GM12878 (cell line): ENCODE data around the gene RTF1. TPM values are rescaled to one million over a fixed set of nuclear protein-coding genes. Genes with fewer than 3 reads are reported as not detected.

Source experiments
- ATAC-seq: fragments of 200-7000 bp; cut with Tn5 transposase; 3 replicates; pipeline ENCODE4 v1.9.1; 2020; ENCODE audit warnings: mild to moderate bottlenecking, moderate library complexity
- BruUV-seq: library from RNA; stranded (reverse); fragments of 400-500 nt; replicated peaks from 2 replicates; lab custom pipeline; 2021; lab: Mats Ljungman, UMichigan
- CTCF ChIA-PET: fragments of 300-600 bp; sonication (Branson Sonifier 250); formaldehyde crosslinking; extraction: SDS; loops from one replicate; lab custom pipeline; 2021; ENCODE audit warnings: inconsistent platforms; lab: Yijun Ruan, JAX
- POLR2A ChIA-PET: fragments of 350-600 bp; formaldehyde crosslinking; extraction: SDS; loops from one replicate; lab custom pipeline; 2021; ENCODE audit warnings: inconsistent platforms; lab: Charles Lee
- RAD21 ChIA-PET: fragments of 300-600 bp; sonication (Branson Sonifier 250); formaldehyde crosslinking; loops from one replicate; lab custom pipeline; 2023; ENCODE audit warnings: antibody characterized with exemption; ENCODE audit not compliant: unreplicated experiment; lab: Charles Lee
- SMC1A ChIA-PET: fragments of 300-600 bp; sonication (Branson Sonifier 250); formaldehyde crosslinking; loops from one replicate; lab custom pipeline; 2023; ENCODE audit not compliant: unreplicated experiment, uncharacterized antibody; lab: Charles Lee
- DNase-seq: peaks from one replicate; pipeline ENCODE4 v3.0.0-alpha.2; 2011; ENCODE audit warnings: low read depth, low spot score
- FAIRE-seq: peaks from 3 replicates; lab custom pipeline; 2011; peaks lifted over from hg19 to GRCh38; lab: Jason Lieb, UNC
- H2AFZ ChIP-seq: 2 replicates; pipeline ENCODE4 v1.6.0; 2011; ENCODE audit warnings: low read depth, low read length, control low read depth; ENCODE audit not compliant: control insufficient read depth
- H3K27ac ChIP-seq: 2 replicates; pipeline ENCODE4 v1.5.1; 2011; ENCODE audit warnings: control low read depth; ENCODE audit not compliant: control insufficient read depth, insufficient read depth
- H3K27me3 ChIP-seq, 2 experiments: replicated peaks in 1 of 2; 2 replicates each; pipeline versions ENCODE4 v1.6.0 to v1.6.1; 2011; ENCODE audit warnings: low read length in 1 of 2; ENCODE audit not compliant: control insufficient read depth in 2 of 2, insufficient read depth in 2 of 2
- H3K36me3 ChIP-seq, 2 experiments: 2 replicates each; pipeline ENCODE4 v1.5.1; 2011; ENCODE audit warnings: low read length in 1 of 2; ENCODE audit not compliant: control insufficient read depth in 2 of 2, insufficient read depth in 2 of 2
- H3K4me1 ChIP-seq: 2 replicates; pipeline ENCODE4 v1.6.1; 2011; ENCODE audit warnings: mild to moderate bottlenecking, low read length, moderate library complexity, mixed read lengths; ENCODE audit not compliant: control insufficient read depth, insufficient read depth
- H3K4me2 ChIP-seq: 2 replicates; pipeline ENCODE4 v1.6.0; 2011; ENCODE audit warnings: control low read depth; ENCODE audit not compliant: control insufficient read depth, insufficient read depth
- H3K4me3 ChIP-seq: fragments of 200-600 bp; sonication (generic); 2 replicates; pipeline ENCODE4 v1.5.1; 2016
- H3K79me2 ChIP-seq: 2 replicates; pipeline ENCODE4 v1.6.0; 2011; ENCODE audit warnings: low read length; ENCODE audit not compliant: control insufficient read depth, insufficient read depth
- H3K9ac ChIP-seq: 2 replicates; pipeline ENCODE4 v1.8.0; 2011; ENCODE audit warnings: low read length, control low read depth, mixed read lengths; ENCODE audit not compliant: control insufficient read depth, insufficient read depth
- H3K9me3 ChIP-seq: replicated peaks from 3 replicates; pipeline ENCODE4 v1.5.1; 2011; ENCODE audit warnings: mild to moderate bottlenecking, low read length; ENCODE audit not compliant: control insufficient read depth, insufficient read depth
- H4K20me1 ChIP-seq: 2 replicates; pipeline ENCODE4 v1.6.0; 2011; ENCODE audit not compliant: control insufficient read depth, insufficient read depth
- ATF7 ChIP-seq: fragments of 450-650 bp; IDR thresholded peaks from 2 replicates; pipeline ENCODE4 v1.6.1; 2016; ENCODE audit warnings: low read depth, mild to moderate bottlenecking
- CREB1 ChIP-seq: IDR thresholded peaks from 2 replicates; pipeline ENCODE4 v1.6.1; 2012; ENCODE audit warnings: low read depth, mild to moderate bottlenecking, inconsistent platforms
- CREM ChIP-seq: IDR thresholded peaks from 2 replicates; pipeline ENCODE4 v1.6.1; 2014; ENCODE audit warnings: antibody characterized with exemption, low read depth
- EED ChIP-seq: sonication (generic); IDR thresholded peaks from 2 replicates; pipeline ENCODE4 v1.6.1; 2016; ENCODE audit warnings: antibody characterized with exemption, low read depth
- ETV6 ChIP-seq, 2 experiments: fragments of 450-650 bp in 1 of 2; IDR thresholded peaks in 1 of 2; conservative IDR thresholded peaks in 1 of 2; 2 replicates each; pipeline ENCODE4 v1.6.1; 2014; ENCODE audit warnings: antibody characterized with exemption in 1 of 2, borderline replicate concordance in 1 of 2, low read depth in 1 of 2, mild to moderate bottlenecking in 1 of 2, moderate library complexity in 1 of 2
- FOXM1 ChIP-seq: IDR thresholded peaks from 2 replicates; pipeline ENCODE4 v1.6.1; 2012; ENCODE audit warnings: low read depth, mild to moderate bottlenecking, inconsistent platforms, low read length, moderate library complexity
- GABPA ChIP-seq: IDR thresholded peaks from 2 replicates; pipeline ENCODE4 v1.6.1; 2014; ENCODE audit warnings: antibody characterized with exemption, low read depth, mild to moderate bottlenecking, inconsistent platforms
- IKZF1 ChIP-seq: fragments of 450-650 bp; conservative IDR thresholded peaks from 2 replicates; pipeline ENCODE4 v1.6.1; 2017; ENCODE audit warnings: antibody characterized with exemption, mild to moderate bottlenecking
- IKZF2 ChIP-seq, 2 experiments: fragments of 450-650 bp; IDR thresholded peaks; 2 replicates each; pipeline ENCODE4 v1.6.1; 2017; ENCODE audit warnings: mild to moderate bottlenecking in 2 of 2, moderate library complexity in 2 of 2
- IRF4 ChIP-seq: IDR thresholded peaks from 2 replicates; pipeline ENCODE4 v1.6.1; 2011; ENCODE audit warnings: low read depth, low read length
- JUNB ChIP-seq: IDR thresholded peaks from 2 replicates; pipeline ENCODE4 v1.6.1; 2016; ENCODE audit warnings: antibody characterized with exemption, mild to moderate bottlenecking
- MEF2A ChIP-seq: IDR thresholded peaks from 2 replicates; pipeline ENCODE4 v1.6.1; 2011; ENCODE audit warnings: low read depth, mild to moderate bottlenecking, low read length, moderate library complexity; ENCODE audit not compliant: insufficient read depth
- MTA3 ChIP-seq: IDR thresholded peaks from 2 replicates; pipeline ENCODE4 v1.6.1; 2012; ENCODE audit warnings: low read length, inconsistent platforms, borderline replicate concordance
- NFIC ChIP-seq: IDR thresholded peaks from 2 replicates; pipeline ENCODE4 v1.6.1; 2012; ENCODE audit warnings: low read depth, mild to moderate bottlenecking, inconsistent platforms, low read length, moderate library complexity
- RELB ChIP-seq: fragments of 450-650 bp; IDR thresholded peaks from 2 replicates; pipeline ENCODE4 v1.6.1; 2017; ENCODE audit warnings: low read depth, mild to moderate bottlenecking, moderate library complexity
- RUNX3 ChIP-seq: IDR thresholded peaks from 2 replicates; pipeline ENCODE4 v1.6.1; 2012; ENCODE audit warnings: low read length, inconsistent platforms
- SREBF1 ChIP-seq: IDR thresholded peaks from 2 replicates; pipeline ENCODE4 v1.6.1; 2012; ENCODE audit warnings: mild to moderate bottlenecking, low read length
- SRF ChIP-seq, 2 experiments: IDR thresholded peaks; 2 replicates each; pipeline ENCODE4 v1.6.1; 2011; ENCODE audit warnings: low read depth in 2 of 2, low read length in 2 of 2, mild to moderate bottlenecking in 1 of 2, moderate library complexity in 1 of 2
- TAF1 ChIP-seq: IDR thresholded peaks from 2 replicates; pipeline ENCODE4 v1.6.1; 2011; ENCODE audit warnings: mild to moderate bottlenecking, low read depth, low read length, borderline replicate concordance
- TCF12 ChIP-seq: IDR thresholded peaks from 2 replicates; pipeline ENCODE4 v1.6.1; 2011; ENCODE audit warnings: low read depth, mild to moderate bottlenecking, low read length
- ZBED1 ChIP-seq: IDR thresholded peaks from 2 replicates; pipeline ENCODE4 v1.6.1; 2016; ENCODE audit warnings: borderline replicate concordance
- ZBTB11 ChIP-seq: fragments of 450-650 bp; formaldehyde crosslinking; IDR thresholded peaks from 2 replicates; pipeline ENCODE4 v1.5.0; 2022; ENCODE audit warnings: mild to moderate bottlenecking, missing genetic modification characterization
- ZNF384 ChIP-seq: IDR thresholded peaks from 2 replicates; pipeline ENCODE4 v1.6.1; 2012; ENCODE audit warnings: low read depth, mild to moderate bottlenecking, low read length, improper control_type of control experiment, borderline replicate concordance
- WGBS: methylation state at CpG from one replicate; pipeline ENCODE4 v1.1.6; 2016; ENCODE audit warnings: low lambda C conversion rate; ENCODE audit not compliant: insufficient replicate concordance, insufficient coverage; ENCODE audit errors: missing lambda C conversion rate; 5-methylcytosine and 5-hydroxymethylcytosine counted together
- in situ Hi-C: fragments of 300-500 bp; cut with MboI; formaldehyde crosslinking; loops from 9 replicates; pipeline ENCODE4 v1.14.3; 2018; ENCODE audit warnings: mixed read lengths
- intact Hi-C: fragments of 100-400 bp; cut with micrococcal nuclease; formaldehyde crosslinking; loops from one replicate; pipeline ENCODE4 v1.14.2; 2022; ENCODE audit not compliant: unreplicated experiment
- polyA plus RNA-seq, 11 experiments: library from polyadenylated mRNA; depleted of rRNA in 4 of 11; unstranded in 6 of 11; stranded (reverse) in 5 of 11; fragments of >200 nt; fragmentation: Nextera tagmentation in 4 of 11; fragmentation: Illumina TruSeq in 1 of 11; extraction: Ambion mirVana in 4 of 11; extraction: Trizol in 1 of 11; gene quantifications; 1 replicate in 1 of 11; 2 replicates in 10 of 11; pipeline versions ENCODE4 v1.2.1 to v1.2.3, GENCODE V29; 2011 to 2016; ENCODE audit warnings: inconsistent platforms in 2 of 11, missing spikeins in 2 of 11, low read depth in 1 of 11
- total RNA-seq, 4 experiments: library from RNA; depleted of rRNA in 3 of 4; stranded (reverse); fragments of >200 nt in 3 of 4; fragmentation: Illumina TruSeq in 1 of 4; extraction: Trizol in 1 of 4; gene quantifications; 2 replicates each; pipeline versions ENCODE4 v1.2.1 to v1.2.3, GENCODE V29; 2013 to 2021

The RTF1 gene
- total and polyA plus RNA-seq, 10 of the 15 experiments (the other 5 are each of a cell fraction or from before 2014, with no cell fraction given) = 7.2 to 67.9 (median 32.3) TPM

DNA sequence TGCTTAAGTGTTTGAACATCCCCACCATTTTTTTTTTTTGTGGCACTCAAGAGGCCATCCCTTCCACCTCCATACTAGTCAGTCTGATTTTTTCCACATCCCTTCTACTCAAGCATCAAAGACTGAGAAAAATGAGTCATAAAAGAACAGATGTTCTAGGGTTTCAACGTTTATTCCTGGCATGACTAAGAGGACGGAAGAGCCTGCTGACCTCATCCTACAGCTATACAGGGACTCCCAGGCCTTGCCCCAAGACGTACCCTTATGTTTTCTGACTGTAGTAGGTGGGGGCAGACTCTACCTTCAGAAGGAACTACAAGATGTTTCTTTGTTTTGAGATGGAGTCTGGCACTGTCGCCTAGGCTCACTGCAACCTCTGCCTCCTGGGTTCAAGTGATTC, 73.5 kb downstream of the RTF1 start:
- Histone ChIP-seq H3K27me3 (peaks cover 7 to 8% of the 10 kb centered on the region in 2 experiments; a peak in 3 of 4 replicates), H3K36me3 (no peaks in the 10 kb centered on the region), H3K79me2 (no peaks in the 10 kb centered on the region), H3K4me2 (peak overlapping the region; percentile 35; the same call in 1 of the 2 replicates), H3K9ac (no peak overlapping the region), H3K27ac (no peak overlapping the region), H3K9me3 (no peaks in the 10 kb centered on the region), H2AFZ (no peak overlapping the region), H3K4me1 (peaks cover 29% of the 10 kb centered on the region), H4K20me1 (no peaks in the 10 kb centered on the region), H3K4me3 (no peak overlapping the region)
- ATAC-seq (peak; percentile 57), DNase-seq (peak; percentile 56), FAIRE-seq (peak; percentile 78)
- intact Hi-C loops = no loop called here
- RAD21 ChIA-PET = no interaction called here
- 18% methylated on average over 4 of the region's 4 CpGs for WGBS
- SMC1A ChIA-PET = no interaction called here
- in situ Hi-C loops = no loop called here
- POLR2A ChIA-PET = no interaction called here
- no TSS peak for BruUV-seq
- CTCF ChIA-PET = no interaction called here
- TF ChIP-seq GABPA (peak; percentile 63), IKZF1 (peak; percentile 33; the same call in 1 of the 2 replicates), EED (peak; percentile 87), SREBF1 (no peak), ZBED1 (peak; percentile 81; the same call in 1 of the 2 replicates), MTA3 (peak; percentile 56; the same call in 1 of the 2 replicates), SRF (IDR thresholded peaks at IDR 0.05; ENCODE audit: low read depth in 2 of 2, low read length in 2 of 2) (peak in 1 of 2 experiments; percentile 34; a peak in 1 of 4 replicates), CREM (peak; percentile 70; the same call in 1 of the 2 replicates), ATF7 (peak; percentile 70; the same call in 1 of the 2 replicates), NFIC (peak; percentile 81; the same call in 1 of the 2 replicates), ZBTB11 (CRISPR knock-in tag) (no peak), CREB1 (peak; percentile 79), ZNF384 (no peak), IRF4 (peak; percentile 68; the same call in 1 of the 2 replicates), JUNB (peak; percentile 94), MEF2A (peak; percentile 84), TAF1 (no peak), TCF12 (0 out of 2 replicates have a peak, but pooled peaks have one; percentile 32), ETV6 (conservative IDR thresholded peaks at IDR 0.05 in 1 of 2, IDR thresholded peaks at IDR 0.05 in 1 of 2; ENCODE audit: borderline replicate concordance in 1 of 2, low read depth in 1 of 2) (peak in 1 of 2 experiments; percentile 77; a peak in 2 of 4 replicates), IKZF2 (IDR thresholded peaks at IDR 0.05) (peak; percentile 42 to 58; a peak in 3 of 4 replicates), RUNX3 (peak; percentile 69), FOXM1 (peak; percentile 54; the same call in 1 of the 2 replicates), RELB (no peak)
